Measurements from ENCODE around the gene SLC27A4.
"Not testable (repeated sequence)": the region's sequence is repeated elsewhere in the genome, so short reads cannot be mapped to it uniquely, and the experiment has no call there.

The SLC27A4 gene

DNA sequence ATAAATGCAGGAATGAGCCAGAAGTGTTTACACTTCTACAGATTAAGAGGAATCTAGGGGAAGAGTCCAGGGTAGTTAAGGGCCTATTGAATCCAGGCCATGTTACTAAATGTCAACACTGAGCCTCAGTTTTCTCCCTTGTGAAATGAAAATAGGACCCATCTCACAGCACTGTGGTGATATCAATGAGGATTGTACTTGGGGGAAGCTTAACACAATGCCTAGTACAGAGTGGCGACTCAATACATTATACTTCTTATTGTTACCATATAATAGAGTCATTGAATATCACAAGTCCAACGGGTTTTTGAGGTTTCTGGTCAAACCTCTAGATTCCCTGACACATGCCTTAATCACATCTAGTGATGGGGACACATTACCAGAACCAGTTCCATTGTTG lies 22.7 kb upstream of the SLC27A4 start:
- no peak overlapping the region for H3K4me3 Mint-ChIP-seq

DNA sequence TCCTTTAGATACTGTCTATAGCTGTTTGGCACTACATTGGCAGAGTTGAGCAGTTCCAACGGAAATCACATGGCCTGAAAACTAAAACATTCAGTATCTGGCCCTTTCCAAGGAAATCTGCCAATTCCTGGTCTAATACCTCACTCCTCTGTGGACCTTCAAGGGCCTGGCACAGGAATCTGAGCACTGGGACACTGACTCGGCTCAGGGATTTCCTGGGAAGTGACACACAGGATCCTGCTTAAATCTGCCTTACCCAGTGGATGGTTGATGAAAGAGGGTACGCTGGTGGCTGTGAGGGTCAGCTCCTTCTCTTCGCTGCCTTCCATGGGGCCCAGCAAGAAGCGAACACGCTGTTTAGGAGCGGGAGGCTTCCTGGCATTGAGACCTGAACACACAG lies 19.0 kb upstream of the SLC27A4 start:
- Mint-ChIP-seq H3K9me3 (no peaks in the 10 kb centered on the region), H3K36me3 (ENCODE audit: low read depth) (peaks cover 82% of the 10 kb centered on the region), H3K27ac (peak overlapping the region; percentile 71), H3K4me3 (peak overlapping the region; percentile 92), H3K27me3 (no peaks in the 10 kb centered on the region), H3K4me1 (ENCODE audit: low read depth) (peaks cover 34% of the 10 kb centered on the region)
- no peak for DNase-seq

More for the DNA sequence above, 22.7 kb upstream of the SLC27A4 start:
- peaks cover 77% of the 10 kb centered on the region for H3K36me3 Mint-ChIP-seq (ENCODE audit: low read depth)
- no peak for DNase-seq
- H3K9me3 Mint-ChIP-seq = no peaks in the 10 kb centered on the region
- peaks cover 6% of the 10 kb centered on the region for H3K4me1 Mint-ChIP-seq (ENCODE audit: low read depth)
- H3K27me3 Mint-ChIP-seq = no peaks in the 10 kb centered on the region
- H3K27ac Mint-ChIP-seq = peak overlapping the region; percentile 55

DNA sequence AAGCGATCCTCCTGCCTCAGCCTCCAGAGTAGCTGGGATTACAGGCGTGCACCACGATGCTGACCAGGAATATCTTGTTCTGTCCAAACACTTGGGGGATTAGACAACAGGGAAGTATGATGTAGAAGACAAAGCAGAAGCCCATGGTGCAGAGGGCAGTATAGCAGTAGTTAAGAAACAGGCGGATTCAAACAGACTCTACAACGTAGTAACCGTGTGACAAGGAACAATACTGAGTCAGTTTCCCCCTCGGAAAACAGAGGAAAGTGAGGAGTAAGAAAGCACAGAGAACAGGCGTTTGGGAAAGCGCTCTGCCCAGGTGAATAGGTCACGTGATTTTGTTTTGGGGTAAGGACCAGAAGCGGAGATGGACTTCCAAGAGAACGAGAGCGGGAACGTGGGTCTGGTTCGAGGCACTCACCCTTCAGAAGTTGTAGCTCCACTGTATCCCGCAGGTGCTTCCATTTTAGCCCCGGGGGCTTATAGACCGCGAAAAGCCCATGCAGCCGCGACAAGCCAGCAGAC lies 18.4 kb upstream of the SLC27A4 start:
- H3K9me3 Mint-ChIP-seq = no peaks in the 10 kb centered on the region
- H3K27me3 Mint-ChIP-seq = no peaks in the 10 kb centered on the region
- peak overlapping the region; percentile 92 for H3K4me3 Mint-ChIP-seq
- peak overlapping the region; percentile 100 for H3K27ac Mint-ChIP-seq
- peaks cover 34% of the 10 kb centered on the region for H3K4me1 Mint-ChIP-seq (ENCODE audit: low read depth)
- DNase-seq = no peak
- peaks cover 78% of the 10 kb centered on the region for H3K36me3 Mint-ChIP-seq (ENCODE audit: low read depth)

DNA sequence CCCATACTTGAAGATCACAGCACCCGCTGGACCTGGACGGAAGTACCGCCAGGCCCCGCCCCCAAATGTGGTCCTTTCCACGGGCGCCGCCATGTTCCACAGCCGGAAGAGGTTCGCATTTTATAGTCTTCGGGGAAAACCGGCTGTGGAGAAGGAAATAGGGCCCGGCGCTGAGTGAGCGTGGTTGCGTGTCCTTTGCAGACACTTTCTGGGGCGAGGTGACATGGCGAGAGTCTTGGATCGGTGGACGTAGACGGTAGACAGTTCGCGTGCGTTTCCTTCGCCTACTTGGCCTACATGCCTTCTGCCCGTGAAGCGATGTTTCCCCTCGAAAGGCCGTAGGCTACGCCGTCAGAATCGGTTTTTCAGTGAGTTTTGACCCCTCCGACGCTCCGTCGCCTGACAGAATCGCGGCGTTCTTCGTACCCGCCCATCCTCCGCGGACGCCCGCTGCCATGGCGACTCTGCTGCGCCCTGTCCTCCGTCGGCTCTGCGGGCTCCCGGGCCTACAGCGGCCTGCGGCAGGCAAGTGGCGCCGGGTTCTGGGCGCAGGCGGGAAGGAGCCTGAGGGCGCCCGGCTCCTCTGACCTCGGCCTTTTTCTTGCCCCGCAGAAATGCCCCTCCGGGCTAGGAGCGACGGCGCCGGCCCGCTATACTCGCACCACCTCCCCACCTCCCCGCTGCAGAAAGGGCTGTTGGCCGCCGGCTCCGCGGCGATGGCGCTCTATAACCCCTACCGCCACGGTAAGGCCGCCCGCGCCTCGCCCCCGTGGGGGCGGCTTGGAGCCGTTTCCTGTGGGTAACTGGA lies 17.7 kb upstream of the SLC27A4 start, which contains the start of the genes COQ4 and TRUB2:
TSS of gene COQ4 (plus strand) at position 436 of the 808 bp plus-strand sequence. CDS start at position 456, 20 bp downstream.
TSS of gene TRUB2 (minus strand) at position 44 of the 808 bp plus-strand sequence. CDS start at position 5, 39 bp downstream.
- Mint-ChIP-seq H3K9me3 (no peaks in the 10 kb centered on the region), H3K27me3 (no peaks in the 10 kb centered on the region), H3K36me3 (ENCODE audit: low read depth) (peaks cover 74% of the 10 kb centered on the region), H3K4me3 (peak within 1 kb of the TSS; percentile 92), H3K27ac (peak within 1 kb of the TSS; percentile 100), H3K4me1 (ENCODE audit: low read depth) (peaks cover 34% of the 10 kb centered on the region)
- DNase-seq = peak; percentile 93

DNA sequence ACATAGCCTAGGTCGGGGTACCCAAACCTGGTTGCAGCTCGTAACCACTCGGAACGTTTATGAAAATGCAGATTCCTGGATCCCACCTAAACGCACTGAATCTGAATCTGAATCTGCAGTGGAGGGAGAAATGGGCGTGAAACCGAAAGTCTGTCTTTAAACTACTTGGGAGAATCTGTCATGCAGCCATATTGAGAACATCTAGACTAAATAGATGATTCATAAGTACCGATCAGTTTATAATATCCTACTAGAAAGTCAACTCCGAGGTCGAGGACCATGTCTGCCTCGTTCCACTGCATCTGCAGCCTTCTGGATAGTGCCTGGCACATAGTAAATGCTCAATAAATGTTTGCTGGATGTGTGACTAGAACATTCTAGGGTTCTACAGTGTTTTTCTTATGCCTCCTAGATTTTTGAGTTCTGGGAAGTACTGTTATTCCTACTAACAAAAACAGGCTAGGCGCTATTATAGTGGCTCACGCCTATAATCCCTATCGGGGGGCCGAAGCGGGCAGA lies 17.1 kb upstream of the SLC27A4 start:
- H3K9me3 Mint-ChIP-seq = no peaks in the 10 kb centered on the region
- DNase-seq = no peak
- peak overlapping the region; percentile 92 for H3K4me3 Mint-ChIP-seq
- no peaks in the 10 kb centered on the region for H3K27me3 Mint-ChIP-seq
- H3K27ac Mint-ChIP-seq = peak overlapping the region; percentile 100
- H3K4me1 Mint-ChIP-seq (ENCODE audit: low read depth) = peaks cover 34% of the 10 kb centered on the region
- peaks cover 75% of the 10 kb centered on the region for H3K36me3 Mint-ChIP-seq (ENCODE audit: low read depth)

- peaks cover 76% of the 10 kb centered on the region for H3K36me3 Mint-ChIP-seq (ENCODE audit: low read depth)
- H3K27me3 Mint-ChIP-seq = no peaks in the 10 kb centered on the region
- peaks cover 34% of the 10 kb centered on the region for H3K4me1 Mint-ChIP-seq (ENCODE audit: low read depth)
- H3K9me3 Mint-ChIP-seq = no peaks in the 10 kb centered on the region
- H3K27ac Mint-ChIP-seq = peak overlapping the region; percentile 100
- DNase-seq = no peak
- peak overlapping the region; percentile 92 for H3K4me3 Mint-ChIP-seq
Measured at GRCh38 chr9:128323791-128324190, 16.5 kb upstream of the SLC27A4 start.

DNA sequence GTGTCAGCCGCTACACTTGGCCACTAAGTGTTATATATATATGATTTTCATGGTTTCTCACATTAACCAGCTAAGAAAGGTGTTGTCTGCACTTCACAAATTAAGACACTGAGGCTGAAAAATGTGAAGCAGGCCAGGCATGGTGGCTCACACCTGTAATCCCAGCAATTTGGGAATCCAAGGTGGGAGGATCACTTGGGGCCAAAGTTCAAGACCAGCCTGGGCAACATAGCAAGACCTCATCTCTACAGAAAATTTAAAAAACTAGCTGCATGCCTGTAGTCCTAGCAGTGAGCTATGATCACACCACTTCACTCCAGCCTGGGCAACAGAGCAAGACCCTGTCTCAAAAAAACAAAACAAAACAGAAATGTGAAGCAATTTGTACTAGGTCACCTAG lies 15.9 kb upstream of the SLC27A4 start:
- H3K4me1 Mint-ChIP-seq (ENCODE audit: low read depth) = peaks cover 34% of the 10 kb centered on the region
- peak overlapping the region; percentile 92 for H3K4me3 Mint-ChIP-seq
- H3K27me3 Mint-ChIP-seq = no peaks in the 10 kb centered on the region
- peak overlapping the region; percentile 100 for H3K27ac Mint-ChIP-seq
- DNase-seq = no peak
- H3K36me3 Mint-ChIP-seq (ENCODE audit: low read depth) = peaks cover 76% of the 10 kb centered on the region
- H3K9me3 Mint-ChIP-seq = no peaks in the 10 kb centered on the region

- no peaks in the 10 kb centered on the region for H3K9me3 Mint-ChIP-seq
- H3K27ac Mint-ChIP-seq = peak overlapping the region; percentile 47
- peaks cover 34% of the 10 kb centered on the region for H3K4me1 Mint-ChIP-seq (ENCODE audit: low read depth)
- no peak overlapping the region for H3K4me3 Mint-ChIP-seq
- no peaks in the 10 kb centered on the region for H3K27me3 Mint-ChIP-seq
- DNase-seq = no peak
- peaks cover 72% of the 10 kb centered on the region for H3K36me3 Mint-ChIP-seq (ENCODE audit: low read depth)
Measured at GRCh38 chr9:128325629-128326028, 14.7 kb upstream of the SLC27A4 start.

GRCh38 chr9:128333451-128333869 lies 6.9 kb upstream of the SLC27A4 start:
- Mint-ChIP-seq H3K27ac (peak overlapping the region; percentile 68), H3K4me1 (ENCODE audit: low read depth) (no peaks in the 10 kb centered on the region), H3K27me3 (no peaks in the 10 kb centered on the region), H3K4me3 (no peak overlapping the region), H3K9me3 (no peaks in the 10 kb centered on the region), H3K36me3 (ENCODE audit: low read depth) (peaks cover 54% of the 10 kb centered on the region)
- no peak for DNase-seq

DNA sequence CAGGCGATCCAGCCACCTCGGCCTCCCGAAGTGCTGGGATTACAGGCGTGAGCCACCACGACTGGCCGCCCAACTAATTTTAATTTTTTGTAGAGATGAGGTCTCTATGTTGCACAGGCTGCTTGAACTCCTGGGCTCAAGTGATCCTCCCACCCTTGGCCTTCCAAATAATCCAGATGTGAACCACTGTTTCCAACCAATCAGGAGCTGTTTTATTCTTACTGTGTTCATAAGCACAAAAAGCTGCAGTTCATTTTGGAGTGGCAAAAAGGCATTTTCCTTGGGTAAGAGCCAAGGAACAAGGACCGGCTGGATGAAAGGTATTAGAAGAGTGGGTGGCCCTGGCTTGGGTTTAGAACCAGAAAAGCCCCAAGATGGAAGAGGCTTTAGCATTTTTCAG lies 5.2 kb upstream of the SLC27A4 start:
- H3K36me3 Mint-ChIP-seq (ENCODE audit: low read depth) = peaks cover 43% of the 10 kb centered on the region
- no peaks in the 10 kb centered on the region for H3K27me3 Mint-ChIP-seq
- no peak overlapping the region for H3K27ac Mint-ChIP-seq
- no peak for DNase-seq
- no peak overlapping the region for H3K4me3 Mint-ChIP-seq
- peaks cover 6% of the 10 kb centered on the region for H3K4me1 Mint-ChIP-seq (ENCODE audit: low read depth)
- no peaks in the 10 kb centered on the region for H3K9me3 Mint-ChIP-seq

GRCh38 chr9:128335914-128336313 lies 4.4 kb upstream of the SLC27A4 start:
- DNase-seq = no peak
- peaks cover 6% of the 10 kb centered on the region for H3K4me1 Mint-ChIP-seq (ENCODE audit: low read depth)
- H3K27me3 Mint-ChIP-seq = no peaks in the 10 kb centered on the region
- no peak overlapping the region for H3K27ac Mint-ChIP-seq
- H3K36me3 Mint-ChIP-seq (ENCODE audit: low read depth) = peaks cover 42% of the 10 kb centered on the region
- H3K9me3 Mint-ChIP-seq = no peaks in the 10 kb centered on the region
- no peak overlapping the region for H3K4me3 Mint-ChIP-seq

- Mint-ChIP-seq H3K36me3 (ENCODE audit: low read depth) (peaks cover 38% of the 10 kb centered on the region), H3K4me3 (no peak overlapping the region), H3K27me3 (no peaks in the 10 kb centered on the region), H3K27ac (peak overlapping the region; percentile 57), H3K4me1 (ENCODE audit: low read depth) (peaks cover 12% of the 10 kb centered on the region), H3K9me3 (no peaks in the 10 kb centered on the region)
- no peak for DNase-seq
Measured at GRCh38 chr9:128337936-128338335, 2.4 kb upstream of the SLC27A4 start.

- H3K27ac Mint-ChIP-seq = peak overlapping the region; percentile 91
- H3K27me3 Mint-ChIP-seq, DNase-seq, H3K9me3 Mint-ChIP-seq: not testable (repeated sequence)
- H3K4me3 Mint-ChIP-seq = peak overlapping the region; percentile 85
- H3K36me3 Mint-ChIP-seq (ENCODE audit: low read depth) = peaks cover 38% of the 10 kb centered on the region
- peaks cover 12% of the 10 kb centered on the region for H3K4me1 Mint-ChIP-seq (ENCODE audit: low read depth)
Measured at GRCh38 chr9:128338852-128339614, 1.3 kb upstream of the SLC27A4 start.

GRCh38 chr9:128340691-128341434 lies 536 bp downstream of the SLC27A4 start:
- peaks cover 12% of the 10 kb centered on the region for H3K4me1 Mint-ChIP-seq (ENCODE audit: low read depth)
- DNase-seq = no peak
- H3K4me3 Mint-ChIP-seq = peak overlapping the region; percentile 85
- no peaks in the 10 kb centered on the region for H3K9me3 Mint-ChIP-seq
- peaks cover 48% of the 10 kb centered on the region for H3K36me3 Mint-ChIP-seq (ENCODE audit: low read depth)
- H3K27ac Mint-ChIP-seq = peak overlapping the region; percentile 85
- no peaks in the 10 kb centered on the region for H3K27me3 Mint-ChIP-seq
